ENCODE measurements around the gene DSCAM. TPM values are rescaled to one million over a fixed set of nuclear protein-coding genes. Genes with fewer than 3 reads are reported as not detected.

DSCAM gene
- total RNA-seq, 1 donor from 2014 or later = 0.06 TPM

- H3K4me3 ChIP-seq (ENCODE audit: low read depth, low read length) = no peak overlapping the region
- no peak for DNase-seq (ENCODE audit: low read depth)
- no peak for TF ChIP-seq CTCF (conservative IDR thresholded peaks at IDR 0.05; ENCODE audit: low read depth, low read length)
Observed at GRCh38 chr21:40846103-40846502, 855 bp downstream of the DSCAM start.

GRCh38 chr21:40845441-40845995, 1.4 kb downstream of the DSCAM start:
- DNase-seq (ENCODE audit: low read depth) = no peak
- no peak for TF ChIP-seq CTCF (conservative IDR thresholded peaks at IDR 0.05; ENCODE audit: low read depth, low read length)
- H3K4me3 ChIP-seq (ENCODE audit: low read depth, low read length) = no peak overlapping the region

GRCh38 chr21:40844935-40845334, 2.0 kb downstream of the DSCAM start:
- H3K4me3 ChIP-seq (ENCODE audit: low read depth, low read length) = no peak overlapping the region
- TF ChIP-seq CTCF (conservative IDR thresholded peaks at IDR 0.05; ENCODE audit: low read depth, low read length) = no peak
- no peak for DNase-seq (ENCODE audit: low read depth)

GRCh38 chr21:40842197-40842552, 4.8 kb downstream of the DSCAM start:
- no peak for TF ChIP-seq CTCF (conservative IDR thresholded peaks at IDR 0.05; ENCODE audit: low read depth, low read length)
- DNase-seq (ENCODE audit: low read depth) = no peak
- no peak overlapping the region for H3K4me3 ChIP-seq (ENCODE audit: low read depth, low read length)

- peak; percentile 59 for TF ChIP-seq CTCF (conservative IDR thresholded peaks at IDR 0.05; ENCODE audit: low read depth, low read length)
- H3K4me3 ChIP-seq (ENCODE audit: low read depth, low read length) = peak overlapping the region; percentile 11
- no peak for DNase-seq (ENCODE audit: low read depth)
Observed at GRCh38 chr21:40841524-40842196, 5.3 kb downstream of the DSCAM start.

GRCh38 chr21:40840401-40841125, 6.4 kb downstream of the DSCAM start:
- TF ChIP-seq CTCF (conservative IDR thresholded peaks at IDR 0.05; ENCODE audit: low read depth, low read length) = no peak
- no peak for DNase-seq (ENCODE audit: low read depth)
- no peak overlapping the region for H3K4me3 ChIP-seq (ENCODE audit: low read depth, low read length)

Data from epithelial cell of proximal tubule (primary cell).